T-helper 9 cell (primary cell): ENCODE results near the gene ANKRD17.
"Not testable (repeated sequence)": the region's sequence is repeated elsewhere in the genome, so short reads cannot be mapped to it uniquely, and the experiment has no call there.

Experiments
- DNase-seq: peaks from one replicate; pipeline ENCODE4 v3.0.0-alpha.2; 2020

The ANKRD17 gene

GRCh38 chr4:73203976-73204375 lies 54.6 kb downstream of the ANKRD17 start:
- DNase-seq: not testable (repeated sequence)

DNA sequence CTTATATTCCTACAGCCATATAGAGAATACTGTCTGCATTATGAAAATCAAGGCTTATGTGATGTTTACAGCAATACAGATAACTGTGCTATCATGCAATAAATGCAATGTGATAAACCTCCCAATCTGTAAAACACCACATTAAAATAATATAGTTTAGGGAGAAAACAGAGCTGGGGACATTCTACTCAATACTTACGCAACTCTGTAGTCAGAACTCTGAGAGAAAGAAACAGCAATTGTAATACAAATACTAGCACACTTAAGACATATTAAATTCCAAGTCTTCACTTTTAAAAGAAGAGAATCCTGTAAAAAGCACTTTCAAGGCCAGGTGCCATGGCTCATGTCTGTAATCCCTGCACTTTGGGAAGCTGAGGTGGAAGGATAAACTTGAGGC lies 61.4 kb downstream of the ANKRD17 start:
- no peak for DNase-seq

DNA sequence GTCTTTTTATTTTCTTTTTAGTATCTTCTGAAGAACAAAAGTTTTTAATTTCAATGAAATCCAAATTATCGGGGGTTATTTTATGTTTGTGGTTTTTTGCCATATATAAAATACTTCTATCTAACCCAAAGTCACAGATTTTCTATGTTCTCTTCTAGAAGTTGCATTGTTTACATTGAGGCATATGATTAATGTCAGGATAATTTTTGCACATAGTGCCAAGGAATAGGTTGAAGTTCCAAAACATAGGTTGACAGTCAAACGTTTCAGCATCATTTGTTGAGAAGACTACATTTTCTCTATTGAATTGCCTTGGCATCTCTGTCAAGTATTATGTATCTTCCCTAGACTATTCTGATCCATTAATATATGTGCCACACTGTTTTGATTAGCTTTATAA lies 64.5 kb downstream of the ANKRD17 start:
- no peak for DNase-seq

DNA sequence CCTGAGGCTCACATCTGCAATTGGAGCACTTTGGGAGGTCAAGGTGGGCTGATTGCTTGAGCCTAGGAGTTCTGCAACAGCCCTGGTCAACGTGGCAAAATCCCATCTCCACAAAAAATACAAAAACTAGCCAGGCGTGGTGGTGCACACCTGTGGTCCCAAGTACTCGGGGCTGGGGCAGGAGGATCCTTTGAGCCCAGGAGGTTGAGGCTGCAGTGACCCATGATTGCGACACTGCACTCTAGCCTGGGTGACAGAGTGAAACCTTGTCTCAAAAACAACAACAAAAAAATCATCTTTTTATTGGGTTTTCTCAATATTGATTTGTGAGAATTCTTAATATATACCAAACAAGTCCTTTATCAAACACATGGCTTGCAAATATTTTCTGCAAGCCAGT lies 64.9 kb downstream of the ANKRD17 start:
- DNase-seq: no peak

DNA sequence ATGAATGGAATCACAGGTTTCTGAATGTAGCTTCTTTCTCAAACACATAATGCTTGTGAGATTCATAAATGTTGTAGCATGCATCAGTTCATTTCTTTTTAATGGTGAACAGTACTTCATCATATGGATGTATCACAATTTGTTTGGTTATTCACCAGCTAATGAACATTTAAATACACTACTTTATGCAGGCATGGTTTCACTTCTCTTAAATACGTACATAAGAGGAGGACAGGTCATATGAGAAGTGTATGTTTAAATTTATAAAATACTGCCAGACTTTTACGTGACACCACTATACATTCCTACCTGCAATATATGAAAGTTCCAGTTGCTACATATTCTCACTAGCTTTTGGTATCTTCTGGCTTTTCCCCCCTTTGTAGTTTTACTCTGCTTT lies 65.4 kb downstream of the ANKRD17 start:
- no peak for DNase-seq

- no peak for DNase-seq
Measured at GRCh38 chr4:73189274-73189810, 69.3 kb downstream of the ANKRD17 start.

DNA sequence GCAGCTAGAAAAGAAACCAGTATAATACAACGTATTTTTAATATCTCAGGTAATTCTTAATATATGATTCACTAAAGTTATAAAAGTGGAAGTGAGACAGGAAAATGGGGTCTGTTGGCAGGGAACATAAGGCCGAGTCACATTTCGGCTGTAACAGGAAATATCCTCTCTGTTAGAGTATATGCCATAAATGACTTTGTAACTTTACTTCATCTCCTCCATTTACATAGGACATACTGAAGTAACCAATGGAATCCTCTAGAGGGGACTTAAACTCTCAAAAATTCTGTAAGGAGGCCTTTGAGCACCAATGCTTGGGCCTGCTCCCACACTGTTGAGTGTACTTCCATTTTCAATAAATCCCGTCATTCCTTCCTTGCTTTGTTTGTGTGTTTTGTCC lies 71.3 kb downstream of the ANKRD17 start:
- no peak for DNase-seq

DNA sequence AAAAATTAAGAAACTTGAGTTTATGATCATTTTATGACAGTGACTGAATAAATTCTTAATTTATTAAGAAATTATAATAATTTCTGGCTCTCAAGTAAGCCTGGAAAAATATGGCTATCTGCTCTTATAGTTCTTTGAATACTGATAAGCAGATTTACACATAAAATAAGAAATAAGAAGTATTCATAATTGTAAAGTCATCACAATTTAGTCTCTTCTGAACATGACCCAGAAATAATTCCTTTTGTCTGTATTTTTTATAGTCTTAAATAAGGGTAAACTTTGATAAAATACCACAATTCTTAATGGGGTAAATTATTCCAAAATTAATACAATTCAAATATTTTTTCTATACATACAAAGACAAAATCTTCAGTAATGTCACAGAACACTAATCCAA lies 72.7 kb downstream of the ANKRD17 start:
- DNase-seq: no peak

DNA sequence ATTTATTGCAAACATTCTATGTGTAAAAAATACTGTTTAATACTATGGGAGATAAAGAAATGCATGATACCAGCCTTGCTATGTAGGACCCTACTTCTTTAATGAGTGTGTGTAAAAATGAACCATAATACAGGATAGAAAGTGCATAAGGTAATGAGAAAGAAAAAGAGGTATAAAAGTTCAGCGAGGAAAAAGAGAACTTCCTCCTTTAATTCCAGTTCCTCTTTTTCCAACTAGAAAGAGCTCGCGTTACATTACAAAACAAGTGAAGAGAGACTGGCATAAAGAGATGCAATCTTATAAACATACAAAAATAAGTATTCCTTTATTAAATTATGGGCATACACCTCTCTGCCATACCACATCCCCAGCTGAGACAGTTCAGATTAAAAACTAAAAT lies 77.4 kb downstream of the ANKRD17 start:
- no peak for DNase-seq

GRCh38 chr4:73178389-73178788 lies 80.2 kb downstream of the ANKRD17 start:
- no peak for DNase-seq

DNA sequence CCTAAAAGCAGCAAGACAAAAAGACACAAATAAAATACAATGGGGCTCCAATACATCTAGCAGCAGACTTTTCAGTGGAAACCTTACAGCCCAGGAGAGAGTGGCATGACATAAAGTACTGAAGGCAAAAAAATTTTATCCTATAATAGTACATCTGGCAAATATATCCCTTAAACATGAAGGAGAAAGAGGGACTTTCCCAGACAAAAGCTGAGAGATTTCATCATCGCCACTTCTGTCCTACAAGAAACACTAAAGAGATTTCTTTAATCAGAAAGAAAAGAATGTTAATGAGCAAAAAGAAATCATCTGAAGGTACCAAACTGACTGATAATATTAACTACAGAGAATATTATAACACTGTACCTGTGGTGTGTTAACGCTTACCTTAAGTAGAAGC lies 86.4 kb downstream of the ANKRD17 start:
- no peak for DNase-seq

GRCh38 chr4:73170518-73171198 lies 87.9 kb downstream of the ANKRD17 start:
- no peak for DNase-seq

DNA sequence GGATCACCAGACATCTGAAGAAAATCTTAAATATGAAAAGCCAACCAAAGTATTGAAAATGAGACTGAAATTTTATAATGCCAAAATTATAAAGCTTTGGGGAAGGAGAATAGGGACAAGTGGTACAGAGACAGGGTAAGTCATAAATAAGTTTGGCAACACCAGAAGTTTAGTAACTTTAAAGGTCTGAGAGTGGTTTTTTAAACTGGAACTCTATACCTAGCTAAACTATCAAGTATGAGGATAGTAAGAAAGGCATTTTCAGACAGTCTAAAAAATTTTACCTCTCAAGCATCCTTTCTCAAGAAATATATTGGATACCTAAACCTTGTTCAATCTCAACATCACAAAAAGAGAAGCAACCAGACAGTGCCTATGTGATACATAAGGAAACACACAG lies 92.4 kb downstream of the ANKRD17 start:
- no peak for DNase-seq

GRCh38 chr4:73161527-73162185 lies 96.9 kb downstream of the ANKRD17 start:
- DNase-seq: no peak

GRCh38 chr4:73156394-73156793 lies 102.2 kb downstream of the ANKRD17 start:
- DNase-seq: no peak

DNA sequence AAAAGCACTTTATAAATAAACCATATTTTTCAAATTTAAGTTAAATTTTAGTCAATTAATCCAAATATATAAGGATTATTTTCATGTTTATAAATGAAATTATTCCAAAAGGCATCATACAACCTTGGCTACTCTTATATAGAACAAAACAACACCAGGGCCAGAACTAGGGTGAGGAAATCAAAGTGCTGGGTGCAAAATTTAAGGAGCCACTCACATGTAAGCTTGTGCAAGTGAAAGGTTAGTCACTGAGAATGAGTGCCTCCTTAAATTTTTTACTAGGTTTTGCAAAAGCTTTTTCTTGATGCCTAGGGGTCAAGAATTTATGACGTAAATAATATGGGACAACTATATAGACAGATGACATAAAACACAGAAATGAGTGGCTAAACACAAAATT lies 105.7 kb downstream of the ANKRD17 start:
- no peak for DNase-seq

DNA sequence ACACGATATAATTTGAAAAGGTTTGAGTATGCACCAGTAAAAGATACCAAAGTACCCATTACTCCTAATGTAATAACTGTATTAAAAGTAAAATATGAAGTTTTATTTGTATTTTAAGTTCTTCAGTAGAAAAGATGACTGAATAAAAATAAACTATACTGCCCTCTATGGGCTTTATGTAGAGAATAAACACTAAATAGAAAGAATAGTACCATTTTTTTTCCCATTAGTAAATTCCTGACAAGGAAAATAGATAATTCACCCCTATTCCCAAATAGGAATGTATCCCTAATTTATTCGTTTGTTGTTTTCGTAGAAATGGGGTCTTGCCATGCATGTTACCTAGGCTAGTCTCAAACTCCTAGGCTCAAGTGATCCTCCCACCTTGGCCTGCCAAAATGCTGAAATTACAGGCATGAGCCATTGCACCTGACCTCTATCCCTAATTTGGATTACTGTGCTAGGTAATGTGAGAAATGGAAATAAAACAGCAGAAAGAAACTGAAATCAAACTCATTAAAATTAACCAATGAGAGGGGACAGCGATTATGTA lies 115.5 kb downstream of the ANKRD17 start:
- no peak for DNase-seq

DNA sequence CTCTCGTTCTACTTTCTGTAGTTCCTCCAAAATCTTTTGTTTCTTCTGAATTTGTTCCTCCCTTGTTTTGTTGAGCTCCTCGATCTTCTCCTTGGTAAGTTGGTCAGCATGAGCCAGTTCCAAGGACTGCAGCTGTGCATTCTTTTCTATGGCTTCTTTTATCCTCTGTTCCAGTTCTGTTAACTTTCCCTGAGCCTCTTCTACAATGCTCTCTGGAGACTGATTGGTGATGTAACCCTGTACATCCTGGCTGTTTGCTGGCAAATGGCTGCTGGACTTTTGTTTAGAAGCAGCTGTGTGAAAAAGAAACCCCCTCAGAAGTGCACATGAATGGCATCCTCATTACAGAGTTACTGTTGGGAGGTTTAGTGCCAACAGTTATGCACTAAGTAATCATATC lies 118.6 kb downstream of the ANKRD17 start:
- no peak for DNase-seq

- no peak for DNase-seq
Measured at GRCh38 chr4:73139245-73139644, 119.4 kb downstream of the ANKRD17 start.

- DNase-seq: no peak
Measured at GRCh38 chr4:73137121-73137520, 121.5 kb downstream of the ANKRD17 start.

GRCh38 chr4:73133784-73134183 lies 124.8 kb downstream of the ANKRD17 start:
- DNase-seq: no peak

GRCh38 chr4:73131281-73131680 lies 127.3 kb downstream of the ANKRD17 start:
- no peak for DNase-seq

DNA sequence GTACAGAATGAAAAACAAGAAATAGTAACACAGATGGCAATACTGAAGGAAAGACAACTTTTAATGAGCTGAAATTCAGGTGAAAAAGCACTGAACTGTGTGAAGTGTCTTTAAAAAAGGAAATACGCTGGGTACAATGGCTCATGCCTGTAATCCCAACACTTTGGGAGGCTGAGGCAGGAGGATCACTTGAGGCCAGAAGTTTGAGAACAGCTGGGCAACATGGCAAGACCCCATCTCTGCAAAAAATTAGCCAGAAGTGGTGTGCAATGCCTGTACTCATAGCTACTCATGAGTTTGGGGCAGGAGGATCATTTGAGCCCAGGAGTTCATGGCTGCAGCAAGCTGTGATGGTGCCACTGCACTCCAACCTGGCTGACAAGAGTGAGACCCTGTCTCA lies 129.3 kb downstream of the ANKRD17 start:
- DNase-seq: no peak

GRCh38 chr4:73127839-73128453 lies 130.7 kb downstream of the ANKRD17 start:
- DNase-seq: no peak
